CD4-positive, CD25-positive, alpha-beta regulatory T cell (primary cell): Measurements from ENCODE around the gene KIF16B. TPM values are rescaled to one million over a fixed set of nuclear protein-coding genes. Genes with fewer than 3 reads are reported as not detected.

Source experiments
- ATAC-seq, 2 donors: fragments of 150-1000 bp; cut with Tn5 transposase; one replicate each; pipeline ENCODE4 v1.10.0; 2021; ENCODE audit warnings: low read depth in 2 of 2, moderate number of reproducible peaks in 2 of 2, moderate library complexity in 1 of 2
- DNase-seq, 3 donors: peaks; one replicate each; pipeline versions ENCODE4 v3.0.0 to v3.0.0-alpha.2; 2012 to 2022; ENCODE audit warnings: mixed read lengths in 1 of 3
- H3K27ac ChIP-seq: one replicate; pipeline ENCODE4 v1.7.0; 2013; ENCODE audit warnings: mild to moderate bottlenecking, low read length; ENCODE audit not compliant: insufficient read depth, poor library complexity, severe bottlenecking
- H3K27me3 ChIP-seq: one replicate; pipeline ENCODE4 v1.7.0; 2013; ENCODE audit warnings: low read length; ENCODE audit not compliant: control insufficient read depth, insufficient read depth
- H3K36me3 ChIP-seq: one replicate; pipeline ENCODE4 v1.7.0; 2013; ENCODE audit warnings: mild to moderate bottlenecking, low read length, moderate library complexity; ENCODE audit not compliant: control insufficient read depth, insufficient read depth
- H3K4me1 ChIP-seq: 2 replicates; pipeline ENCODE4 v1.7.0; 2013; ENCODE audit warnings: mild to moderate bottlenecking, low read length; ENCODE audit not compliant: insufficient read depth, control insufficient read depth, poor library complexity, severe bottlenecking
- H3K4me3 ChIP-seq: one replicate; pipeline ENCODE4 v1.7.0; 2013; ENCODE audit warnings: low read depth, mild to moderate bottlenecking, low read length, moderate library complexity
- H3K9me3 ChIP-seq, 2 experiments: 1 replicate in 1 of 2; 2 replicates in 1 of 2; pipeline ENCODE4 v1.7.0; 2013; ENCODE audit warnings: low read length in 2 of 2, mild to moderate bottlenecking in 1 of 2, moderate library complexity in 1 of 2; ENCODE audit not compliant: control insufficient read depth in 2 of 2
- H3K27ac Mint-ChIP-seq, 3 donors: one replicate each; pipeline ENCODE4 v1.8.0; 2020 to 2022; ENCODE audit warnings: mild to moderate bottlenecking in 3 of 3, mixed read lengths in 3 of 3, moderate library complexity in 2 of 3
- H3K27me3 Mint-ChIP-seq: one replicate; pipeline ENCODE4 v1.8.0; 2022; ENCODE audit warnings: mild to moderate bottlenecking, mixed read lengths
- H3K36me3 Mint-ChIP-seq: one replicate; pipeline ENCODE4 v1.8.0; 2020; ENCODE audit warnings: mixed read lengths
- H3K4me1 Mint-ChIP-seq, 4 donors: one replicate each; pipeline ENCODE4 v1.8.0; 2020 to 2022; ENCODE audit warnings: mixed read lengths in 4 of 4, mild to moderate bottlenecking in 1 of 4
- H3K4me3 Mint-ChIP-seq, 4 donors: one replicate each; pipeline ENCODE4 v1.8.0; 2020 to 2022; ENCODE audit warnings: mild to moderate bottlenecking in 4 of 4, mixed read lengths in 4 of 4, moderate library complexity in 3 of 4
- H3K9me3 Mint-ChIP-seq, 7 donors: one replicate each; pipeline ENCODE4 v1.8.0; 2020 to 2022; ENCODE audit warnings: mixed read lengths in 7 of 7, mild to moderate bottlenecking in 3 of 7, moderate library complexity in 2 of 7
- polyA plus RNA-seq, 4 donors: library from polyadenylated mRNA; unstranded; fragments of 300-500 nt; fragmentation: Illumina TruSeq; gene quantifications; one replicate each; pipeline ENCODE4 v1.2.3, GENCODE V29; 2021
- total RNA-seq: library from RNA; stranded (reverse); gene quantifications from one replicate; pipeline ENCODE4 v1.2.3, GENCODE V29; 2022

KIF16B gene
- total and polyA plus RNA-seq, 5 donors from 2014 or later = 3.1 to 5.2 (median 4.8) TPM

GRCh38 chr20:16615199-16615598 lies 42.0 kb upstream of the KIF16B start:
- no peaks in the 10 kb centered on the region for H3K4me1 Mint-ChIP-seq
- H3K4me1 ChIP-seq = no peaks in the 10 kb centered on the region
- DNase-seq (no peak), ATAC-seq (no peak)
- H3K9me3 Mint-ChIP-seq = peaks cover 0 to 11% (median 2%) of the 10 kb centered on the region in 7 donors
- H3K36me3 ChIP-seq = no peaks in the 10 kb centered on the region
- no peaks in the 10 kb centered on the region for H3K27me3 ChIP-seq
- no peak overlapping the region for H3K27ac Mint-ChIP-seq
- no peak overlapping the region for H3K4me3 Mint-ChIP-seq
- no peak overlapping the region for H3K4me3 ChIP-seq
- no peaks in the 10 kb centered on the region for H3K36me3 Mint-ChIP-seq
- peaks cover 4% of the 10 kb centered on the region for H3K27me3 Mint-ChIP-seq
- H3K27ac ChIP-seq = no peak overlapping the region
- peaks cover 2 to 5% of the 10 kb centered on the region in 2 experiments for H3K9me3 ChIP-seq

DNA sequence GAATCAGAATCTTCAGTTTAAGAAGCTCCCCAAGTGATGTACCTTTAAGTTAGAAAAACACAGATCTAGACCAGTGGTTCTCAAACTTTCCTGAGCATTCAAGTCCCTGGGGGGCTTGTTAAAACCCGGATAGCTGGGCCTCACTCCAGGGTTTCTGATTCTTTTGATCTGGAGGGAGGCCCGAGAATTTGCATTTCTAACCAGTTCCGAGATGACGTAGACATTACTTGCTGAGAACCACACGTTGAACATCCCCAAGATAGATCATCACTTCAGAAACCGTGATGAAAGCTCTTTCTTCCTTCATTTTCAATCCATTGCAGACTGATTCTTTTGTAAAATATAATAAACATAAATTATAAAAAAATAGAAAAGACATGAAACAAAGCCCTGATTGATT lies 40.7 kb upstream of the KIF16B start:
- H3K9me3 Mint-ChIP-seq = peaks cover 0 to 10% (median 0%) of the 10 kb centered on the region in 7 donors
- ATAC-seq = no peak
- H3K27me3 ChIP-seq = no peaks in the 10 kb centered on the region
- no peak for DNase-seq
- H3K9me3 ChIP-seq = peaks cover 2 to 5% of the 10 kb centered on the region in 2 experiments
- H3K36me3 ChIP-seq = no peaks in the 10 kb centered on the region
- no peak overlapping the region for H3K27ac ChIP-seq
- no peaks in the 10 kb centered on the region for H3K4me1 ChIP-seq
- H3K36me3 Mint-ChIP-seq = no peaks in the 10 kb centered on the region
- no peaks in the 10 kb centered on the region for H3K4me1 Mint-ChIP-seq
- H3K27ac Mint-ChIP-seq = no peak overlapping the region
- peaks cover 8% of the 10 kb centered on the region for H3K27me3 Mint-ChIP-seq
- no peak overlapping the region for H3K4me3 Mint-ChIP-seq
- H3K4me3 ChIP-seq = no peak overlapping the region

DNA sequence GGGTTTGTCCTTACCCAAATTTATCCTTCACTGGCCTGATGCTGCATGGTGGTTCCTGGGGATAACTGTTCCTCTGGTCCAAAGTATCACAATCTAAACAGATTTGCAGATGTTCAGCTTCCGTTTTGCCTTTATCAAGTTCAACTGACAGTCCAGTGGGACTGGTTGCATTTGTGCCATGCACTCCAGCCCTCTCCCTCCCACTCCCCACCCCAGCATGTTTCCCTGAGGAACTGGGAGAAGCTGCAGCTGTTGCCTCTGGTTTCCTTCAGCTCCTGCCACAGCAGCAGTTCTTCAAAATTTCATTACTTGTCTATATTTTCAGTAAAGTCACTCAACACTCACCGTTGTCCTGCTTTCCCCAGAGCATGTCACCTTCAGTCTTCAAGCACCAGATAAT lies 39.5 kb upstream of the KIF16B start:
- no peaks in the 10 kb centered on the region for H3K4me1 ChIP-seq
- no peaks in the 10 kb centered on the region for H3K36me3 Mint-ChIP-seq
- H3K27me3 Mint-ChIP-seq = peaks cover 8% of the 10 kb centered on the region
- H3K4me3 ChIP-seq = no peak overlapping the region
- no peak overlapping the region for H3K27ac Mint-ChIP-seq
- no peak overlapping the region for H3K4me3 Mint-ChIP-seq
- H3K9me3 ChIP-seq = peaks cover 2 to 5% of the 10 kb centered on the region in 2 experiments
- H3K36me3 ChIP-seq = no peaks in the 10 kb centered on the region
- no peaks in the 10 kb centered on the region for H3K4me1 Mint-ChIP-seq
- no peaks in the 10 kb centered on the region for H3K27me3 ChIP-seq
- no peak overlapping the region for H3K27ac ChIP-seq
- DNase-seq (no peak), ATAC-seq (no peak)
- H3K9me3 Mint-ChIP-seq = peaks cover 0 to 7% (median 0%) of the 10 kb centered on the region in 7 donors

DNA sequence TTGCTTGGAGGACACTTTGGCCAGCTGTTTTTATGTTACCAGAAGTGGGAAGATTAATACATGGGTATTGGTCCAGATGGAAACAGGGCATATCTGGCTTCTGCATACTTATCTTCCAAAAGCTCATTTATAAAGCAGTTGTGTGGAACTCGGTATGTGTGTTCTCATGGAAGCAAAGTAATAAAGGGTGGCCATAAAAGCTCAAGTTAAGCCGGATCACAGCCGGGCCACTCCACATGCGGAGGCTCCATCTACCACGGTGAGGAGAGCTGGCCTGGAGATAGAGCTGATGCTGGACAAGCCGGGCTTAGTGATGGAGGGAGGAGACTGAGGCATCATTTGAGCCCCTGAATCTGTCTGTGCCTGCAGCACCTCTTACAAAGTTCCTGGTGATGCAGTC lies 38.6 kb upstream of the KIF16B start:
- DNase-seq (no peak), ATAC-seq (no peak)
- H3K4me1 Mint-ChIP-seq = no peaks in the 10 kb centered on the region
- H3K4me3 ChIP-seq = no peak overlapping the region
- no peak overlapping the region for H3K27ac Mint-ChIP-seq
- no peaks in the 10 kb centered on the region for H3K27me3 ChIP-seq
- no peaks in the 10 kb centered on the region for H3K4me1 ChIP-seq
- H3K4me3 Mint-ChIP-seq = no peak overlapping the region
- H3K9me3 Mint-ChIP-seq = peaks cover 0 to 5% (median 0%) of the 10 kb centered on the region in 7 donors
- no peak overlapping the region for H3K27ac ChIP-seq
- H3K9me3 ChIP-seq = no peaks in the 10 kb centered on the region
- peaks cover 8% of the 10 kb centered on the region for H3K27me3 Mint-ChIP-seq
- no peaks in the 10 kb centered on the region for H3K36me3 ChIP-seq
- H3K36me3 Mint-ChIP-seq = no peaks in the 10 kb centered on the region

DNA sequence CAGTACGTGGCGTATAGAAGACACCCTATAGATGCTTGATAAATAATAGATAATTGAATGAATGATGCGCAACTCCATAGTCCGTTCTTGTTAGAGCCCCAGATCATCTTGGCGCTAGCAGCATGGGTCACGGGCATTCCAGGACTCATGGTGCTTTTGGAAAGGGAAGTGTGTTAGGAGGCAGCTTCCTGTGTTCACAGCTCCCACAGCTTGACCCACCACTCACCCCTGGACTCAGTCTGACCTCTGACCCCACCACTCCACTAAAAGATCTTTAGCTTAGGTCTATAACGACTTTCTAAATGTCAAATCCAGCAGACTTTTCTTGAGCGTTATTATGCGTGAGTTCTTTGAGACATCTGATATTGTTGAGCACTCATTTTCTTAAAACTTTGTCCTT lies 35.8 kb upstream of the KIF16B start:
- Histone ChIP-seq H3K36me3 (no peaks in the 10 kb centered on the region), H3K27ac (no peak overlapping the region), H3K27me3 (no peaks in the 10 kb centered on the region), H3K4me1 (no peaks in the 10 kb centered on the region), H3K9me3 (no peaks in the 10 kb centered on the region), H3K4me3 (no peak overlapping the region)
- no peak for DNase-seq
- Mint-ChIP-seq H3K4me1 (no peaks in the 10 kb centered on the region), H3K27me3 (peaks cover 8% of the 10 kb centered on the region), H3K4me3 (no peak overlapping the region), H3K36me3 (no peaks in the 10 kb centered on the region), H3K9me3 (peaks cover 0 to 2% (median 0%) of the 10 kb centered on the region in 7 donors), H3K27ac (no peak overlapping the region)
- no peak for ATAC-seq

DNA sequence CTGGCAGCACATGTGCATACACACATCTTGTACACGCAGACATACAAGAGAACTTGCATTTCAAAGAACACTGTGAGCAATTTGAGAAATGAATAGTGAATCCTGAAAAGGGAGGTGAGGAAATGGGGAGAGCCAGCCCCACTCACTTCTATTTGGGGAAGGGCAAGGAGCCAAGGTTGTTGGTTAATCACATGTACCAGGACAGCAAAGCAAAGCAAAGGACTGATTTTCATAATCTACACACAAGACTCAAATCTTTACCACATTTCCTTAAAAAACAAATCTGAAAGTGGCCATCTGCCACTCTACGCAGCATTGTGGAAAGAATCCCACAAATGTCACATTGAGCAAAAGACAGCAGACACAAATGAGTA lies 35.0 kb upstream of the KIF16B start:
- Histone ChIP-seq H3K4me3 (no peak overlapping the region), H3K9me3 (no peaks in the 10 kb centered on the region), H3K4me1 (no peaks in the 10 kb centered on the region), H3K36me3 (no peaks in the 10 kb centered on the region), H3K27ac (no peak overlapping the region), H3K27me3 (no peaks in the 10 kb centered on the region)
- DNase-seq = no peak
- no peak for ATAC-seq
- H3K4me1 Mint-ChIP-seq = no peaks in the 10 kb centered on the region
- H3K9me3 Mint-ChIP-seq = peaks cover 0 to 2% (median 0%) of the 10 kb centered on the region in 7 donors
- H3K36me3 Mint-ChIP-seq = no peaks in the 10 kb centered on the region
- H3K27me3 Mint-ChIP-seq = peaks cover 8% of the 10 kb centered on the region
- no peak overlapping the region for H3K27ac Mint-ChIP-seq
- H3K4me3 Mint-ChIP-seq = no peak overlapping the region

- no peak overlapping the region for H3K4me3 ChIP-seq
- no peak for ATAC-seq
- no peaks in the 10 kb centered on the region for H3K4me1 ChIP-seq
- H3K27ac ChIP-seq = no peak overlapping the region
- H3K36me3 Mint-ChIP-seq = no peaks in the 10 kb centered on the region
- no peak for DNase-seq
- H3K9me3 ChIP-seq = no peaks in the 10 kb centered on the region
- peaks cover 0 to 2% (median 0%) of the 10 kb centered on the region in 7 donors for H3K9me3 Mint-ChIP-seq
- H3K27ac Mint-ChIP-seq = no peak overlapping the region
- H3K27me3 ChIP-seq = no peaks in the 10 kb centered on the region
- no peak overlapping the region for H3K4me3 Mint-ChIP-seq
- no peaks in the 10 kb centered on the region for H3K36me3 ChIP-seq
- H3K27me3 Mint-ChIP-seq = peaks cover 8% of the 10 kb centered on the region
- no peaks in the 10 kb centered on the region for H3K4me1 Mint-ChIP-seq
These were observed 34.4 kb upstream of the KIF16B start for GRCh38 chr20:16607364-16608276.
